T47D (cell line): ENCODE results near the gene FANCE.

Experiments used
- DNase-seq, 2 experiments: peaks; one replicate each; pipeline versions ENCODE4 v3.0.0 to v3.0.0-alpha.2; 2011 to 2012; ENCODE audit warnings: low read depth in 1 of 2, low spot score in 1 of 2
- JUND ChIP-seq: IDR thresholded peaks from 2 replicates; pipeline ENCODE4 v1.6.1; 2012; ENCODE audit warnings: low read depth
- in situ Hi-C: cut with HindIII; loops from 2 replicates; pipeline ENCODE4 v1.10.0; 2016; ENCODE audit warnings: low sequenced_read_pairs, low pct_unique_long_range_greater_than_20kb

FANCE gene

GRCh38 chr6:35474942-35475570 lies 22.9 kb downstream of the FANCE start:
- TF ChIP-seq JUND, result no peak
- in situ Hi-C loops, result no loop called here
- no peak for DNase-seq

- in situ Hi-C loops, result no loop called here
- TF ChIP-seq JUND, result no peak
Measured at GRCh38 chr6:35475573-35475972, 23.4 kb downstream of the FANCE start.

DNA sequence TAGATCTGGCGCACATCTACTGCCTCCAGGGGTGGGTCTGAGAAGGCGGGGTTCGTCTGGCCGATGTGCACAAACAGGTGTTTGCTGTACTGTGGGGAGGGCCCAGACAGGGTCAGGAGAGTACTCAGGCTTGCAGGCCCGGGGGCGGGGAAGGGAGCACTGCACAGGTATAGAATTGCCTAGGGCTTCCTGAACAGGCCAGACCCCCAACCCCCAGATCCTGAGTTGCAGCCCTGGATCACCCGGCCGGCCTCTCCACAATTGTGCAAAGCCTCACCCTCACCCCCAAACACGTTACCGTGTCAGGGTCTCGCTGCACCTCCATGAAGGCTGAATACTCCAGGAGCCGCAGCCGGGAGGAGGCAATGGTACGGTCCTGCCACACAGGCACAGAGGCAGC lies 23.9 kb downstream of the FANCE start:
- DNase-seq, result no peak
- in situ Hi-C loops, result no loop called here
- no peak for TF ChIP-seq JUND

More at GRCh38 chr6:35475573-35475972, 23.4 kb downstream of the FANCE start:
- no peak for DNase-seq

DNA sequence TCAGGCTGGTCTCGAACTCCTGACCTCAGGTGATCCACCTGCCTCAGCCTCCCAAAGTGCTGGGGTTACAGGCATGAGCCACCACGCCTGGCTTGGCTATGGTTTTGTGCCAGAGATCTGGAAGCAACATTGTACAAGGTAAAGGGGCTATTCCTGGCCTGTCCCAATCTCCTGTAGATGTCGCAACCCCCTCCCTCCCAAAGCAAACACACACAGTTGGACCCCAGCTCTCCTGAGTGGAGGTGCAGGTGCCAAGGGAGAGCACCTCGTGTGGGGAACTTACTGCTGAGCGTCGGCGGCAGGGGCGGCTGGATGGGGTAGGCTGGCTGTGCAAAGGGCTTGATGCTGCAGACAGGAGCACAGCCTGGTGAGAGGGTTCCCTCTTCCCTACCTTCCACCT lies 24.9 kb downstream of the FANCE start:
- in situ Hi-C loops, result no loop called here
- TF ChIP-seq JUND, result no peak

GRCh38 chr6:35477551-35478179 lies 25.5 kb downstream of the FANCE start:
- DNase-seq, result no peak
- in situ Hi-C loops, result no loop called here
- TF ChIP-seq JUND, result no peak

More for the DNA sequence above, 24.9 kb downstream of the FANCE start:
- no peak for DNase-seq

- TF ChIP-seq JUND, result no peak
- DNase-seq, result no peak
- in situ Hi-C loops, result no loop called here
Measured at GRCh38 chr6:35478259-35478658, 26.1 kb downstream of the FANCE start.

DNA sequence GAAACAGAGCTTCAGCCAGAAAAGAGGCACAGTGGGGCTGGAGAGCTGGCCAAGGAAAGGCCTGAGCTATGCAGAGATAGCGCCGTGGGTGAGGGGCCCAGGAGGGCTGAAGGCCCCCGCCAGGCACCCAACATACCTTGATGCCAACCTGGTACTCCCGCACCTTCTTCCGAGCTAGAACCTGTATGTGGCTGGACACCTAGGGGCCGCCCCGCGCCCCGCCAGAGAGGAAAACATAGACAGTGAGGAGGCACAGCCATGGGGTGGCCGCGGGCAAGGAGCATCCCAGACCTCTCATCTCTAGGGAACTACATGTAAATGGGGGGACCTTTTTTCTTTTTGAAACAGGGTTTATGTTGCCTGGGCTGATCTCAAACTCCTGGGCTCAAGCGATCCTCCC lies 28.0 kb downstream of the FANCE start:
- in situ Hi-C loops, result no loop called here
- TF ChIP-seq JUND, result no peak
- DNase-seq, result no peak

GRCh38 chr6:35481226-35481625 lies 29.1 kb downstream of the FANCE start:
- no peak for TF ChIP-seq JUND
- DNase-seq, result no peak
- in situ Hi-C loops, result no loop called here

DNA sequence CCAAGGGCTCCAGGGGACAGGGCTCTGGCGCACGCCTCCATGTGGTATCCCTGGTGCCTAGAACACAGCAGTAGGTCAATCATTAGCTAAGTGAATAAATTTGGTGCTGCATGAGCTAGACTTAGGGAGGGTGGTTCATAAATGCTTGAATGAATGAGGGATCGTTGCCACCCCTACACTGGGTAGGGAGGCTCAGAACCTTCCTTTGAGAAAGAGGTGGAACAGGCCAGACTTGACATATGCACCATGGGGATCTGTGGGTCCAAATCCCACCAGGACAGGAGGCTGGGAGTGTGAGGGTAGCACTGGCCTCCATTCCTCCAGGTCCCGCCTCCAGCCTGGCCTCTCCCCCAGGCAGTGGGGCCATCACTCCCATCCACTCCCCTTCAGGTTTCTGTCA lies 30.9 kb downstream of the FANCE start:
- in situ Hi-C loops, result no loop called here

GRCh38 chr6:35483490-35483889 lies 31.4 kb downstream of the FANCE start:
- TF ChIP-seq JUND, result no peak
- in situ Hi-C loops, result no loop called here
- no peak for DNase-seq

More for the DNA sequence above, 30.9 kb downstream of the FANCE start:
- TF ChIP-seq JUND, result no peak
- no peak for DNase-seq

- TF ChIP-seq JUND, result no peak
- in situ Hi-C loops, result no loop called here
- DNase-seq, result no peak
Measured at GRCh38 chr6:35483893-35484645, 31.9 kb downstream of the FANCE start.

DNA sequence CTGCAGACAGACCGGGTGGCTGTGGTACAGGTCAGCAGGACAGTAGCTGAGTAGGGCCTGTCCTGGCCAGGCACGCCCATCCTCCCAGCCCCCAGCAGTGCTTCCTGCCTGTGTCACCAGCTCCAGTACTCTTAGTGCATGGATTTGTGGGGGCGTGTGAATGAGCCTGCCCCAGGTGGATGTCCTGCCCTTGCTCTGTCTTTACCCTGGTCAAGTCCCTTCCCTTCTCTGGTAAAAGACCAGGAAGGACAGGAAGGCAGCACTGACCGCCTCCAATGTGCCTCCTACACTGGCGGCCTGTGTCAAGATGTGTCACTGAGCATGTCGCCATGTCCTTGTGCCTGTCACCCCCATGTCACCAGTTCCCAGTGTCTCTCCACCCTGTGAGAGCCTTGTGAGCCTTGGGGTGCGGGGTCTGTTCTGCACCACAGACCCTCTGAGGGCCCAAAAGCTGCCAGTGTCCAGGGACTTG lies 32.8 kb downstream of the FANCE start:
- in situ Hi-C loops, result no loop called here
- DNase-seq, result no peak
- TF ChIP-seq JUND, result no peak

DNA sequence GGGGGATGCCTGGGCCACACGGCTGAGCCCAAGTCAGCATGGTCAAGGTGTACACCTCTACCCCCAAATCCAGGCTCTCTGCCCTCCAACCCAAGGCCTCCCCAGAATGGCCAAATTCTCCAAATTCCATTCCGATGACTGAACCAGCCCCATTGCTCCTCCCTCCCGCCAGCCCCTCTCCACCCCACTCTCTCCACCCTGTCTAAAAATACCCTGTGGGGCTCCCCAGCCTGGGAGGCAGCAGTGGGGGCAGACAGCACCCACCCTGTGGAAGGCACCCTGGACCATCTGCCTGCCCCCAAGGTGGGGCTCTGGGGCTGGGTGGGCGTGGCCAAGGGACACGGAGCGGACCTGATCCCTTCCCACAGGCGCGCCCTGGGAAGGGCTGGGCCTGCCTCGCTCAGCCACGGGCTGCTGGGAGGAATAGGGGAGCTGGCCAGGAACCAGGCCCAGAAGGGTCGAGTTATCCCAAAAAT lies 33.3 kb downstream of the FANCE start:
- in situ Hi-C loops, result no loop called here
- peak; percentile 68 to 72 for DNase-seq
- TF ChIP-seq JUND, result no peak
